Ascending aorta (tissue), 2 donors: ENCODE measurements around the gene UBAC2. TPM values are rescaled to one million over a fixed set of nuclear protein-coding genes. Genes with fewer than 3 reads are reported as not detected.
A peak's percentile ranks its signal among the peaks of the same experiment; 100 is the strongest.

Source experiments
- DNase-seq, 2 donors: peaks; one replicate each; pipeline ENCODE4 v3.0.0-alpha.2; 2019; ENCODE audit warnings: low spot score in 2 of 2
- H3K27ac ChIP-seq, 2 donors: fragments of 200-600 bp; sonication (generic); one replicate each; pipeline ENCODE4 v1.5.1; 2016 to 2017; ENCODE audit warnings: mild to moderate bottlenecking in 1 of 2
- H3K27me3 ChIP-seq: fragments of 200-600 bp; sonication (generic); one replicate; pipeline ENCODE4 v1.5.1; 2017
- H3K36me3 ChIP-seq, 2 donors: fragments of 200-600 bp; sonication (generic); one replicate each; pipeline ENCODE4 v1.5.1; 2016
- H3K4me1 ChIP-seq, 2 donors: fragments of 200-600 bp; sonication (generic); one replicate each; pipeline ENCODE4 v1.5.1; 2016 to 2017; ENCODE audit warnings: mild to moderate bottlenecking in 1 of 2
- H3K4me3 ChIP-seq, 2 donors: fragments of 200-600 bp; sonication (generic); one replicate each; pipeline ENCODE4 v1.5.1; 2016 to 2017; ENCODE audit warnings: mild to moderate bottlenecking in 1 of 2
- H3K9me3 ChIP-seq, 2 donors: fragments of 200-600 bp; sonication (generic); one replicate each; pipeline ENCODE4 v1.5.1; 2016
- intact Hi-C: fragments of 100-400 bp; cut with DNase I; formaldehyde crosslinking; loops from one replicate; pipeline ENCODE4 v1.15.1; 2023
- total RNA-seq: library from RNA; depleted of rRNA; stranded (reverse); fragments of >200 nt; gene quantifications from one replicate; pipeline ENCODE4 v1.1.0, GENCODE V29; 2016
- TF ChIP-seq, protein P1 (sequence below), 3 experiments: fragments of 200-600 bp in 2 of 3; fragments of 450-650 bp in 1 of 3; sonication (generic) in 2 of 3; IDR thresholded peaks; one replicate each; pipeline ENCODE4 v1.5.1; 2016 to 2019; ENCODE audit warnings: antibody characterized with exemption in 3 of 3, mild to moderate bottlenecking in 1 of 3, moderate library complexity in 1 of 3

The UBAC2 gene
- total RNA-seq, 1 donor from 2014 or later: 67.8 TPM

DNA sequence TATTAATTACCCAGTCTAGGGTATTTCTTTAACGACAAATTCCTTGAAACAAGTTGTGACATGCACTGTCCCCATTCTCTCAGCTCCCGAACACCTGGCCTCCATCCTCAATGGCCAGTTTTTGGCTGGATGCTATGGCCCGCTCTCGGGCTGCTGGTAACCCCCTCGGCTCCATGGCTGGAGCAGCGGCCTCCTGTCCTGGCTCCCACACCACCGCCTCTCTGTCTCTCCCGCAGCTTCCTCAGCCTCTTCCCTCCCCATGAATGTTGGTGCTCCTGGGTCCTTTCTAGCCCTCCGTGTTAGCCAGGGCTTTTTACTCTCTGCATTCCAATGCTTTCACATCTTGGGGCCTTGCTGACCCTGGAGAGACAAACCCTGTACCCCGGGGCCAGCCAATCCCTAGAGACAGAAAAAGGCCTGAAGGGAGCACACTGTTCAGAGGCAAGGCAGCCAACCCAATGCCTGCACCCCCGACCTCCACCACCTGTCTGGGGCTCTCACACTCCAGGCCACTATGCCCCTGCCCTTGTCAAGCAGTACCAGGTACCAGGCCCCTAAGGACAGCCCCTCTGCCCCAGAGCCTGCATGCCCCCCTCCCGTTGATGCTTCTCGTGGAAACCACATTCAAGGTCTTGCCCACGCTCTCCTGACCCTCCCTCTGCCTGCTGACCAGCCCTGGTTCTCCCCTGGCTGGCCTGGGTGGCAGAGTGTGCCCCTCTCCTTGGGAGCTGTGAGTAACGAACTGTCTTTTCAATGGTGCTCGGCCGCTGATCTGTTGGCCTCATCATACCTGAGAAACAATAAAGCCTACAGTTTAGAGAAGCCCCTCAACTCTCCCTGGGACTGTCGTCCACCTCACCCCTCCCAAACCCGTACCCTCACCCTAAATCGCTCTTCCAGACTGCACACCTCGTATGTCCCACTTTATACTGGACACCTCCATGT lies 193.4 kb downstream of the UBAC2 start:
- no peaks in the 10 kb centered on the region for H3K27me3 ChIP-seq
- no peak overlapping the region for H3K27ac ChIP-seq
- H3K4me1 ChIP-seq: no peaks in the 10 kb centered on the region
- no peak overlapping the region for H3K4me3 ChIP-seq
- intact Hi-C loops: no loop called here
- H3K9me3 ChIP-seq: no peaks in the 10 kb centered on the region
- no peaks in the 10 kb centered on the region for H3K36me3 ChIP-seq
- TF ChIP-seq, protein P1, sequence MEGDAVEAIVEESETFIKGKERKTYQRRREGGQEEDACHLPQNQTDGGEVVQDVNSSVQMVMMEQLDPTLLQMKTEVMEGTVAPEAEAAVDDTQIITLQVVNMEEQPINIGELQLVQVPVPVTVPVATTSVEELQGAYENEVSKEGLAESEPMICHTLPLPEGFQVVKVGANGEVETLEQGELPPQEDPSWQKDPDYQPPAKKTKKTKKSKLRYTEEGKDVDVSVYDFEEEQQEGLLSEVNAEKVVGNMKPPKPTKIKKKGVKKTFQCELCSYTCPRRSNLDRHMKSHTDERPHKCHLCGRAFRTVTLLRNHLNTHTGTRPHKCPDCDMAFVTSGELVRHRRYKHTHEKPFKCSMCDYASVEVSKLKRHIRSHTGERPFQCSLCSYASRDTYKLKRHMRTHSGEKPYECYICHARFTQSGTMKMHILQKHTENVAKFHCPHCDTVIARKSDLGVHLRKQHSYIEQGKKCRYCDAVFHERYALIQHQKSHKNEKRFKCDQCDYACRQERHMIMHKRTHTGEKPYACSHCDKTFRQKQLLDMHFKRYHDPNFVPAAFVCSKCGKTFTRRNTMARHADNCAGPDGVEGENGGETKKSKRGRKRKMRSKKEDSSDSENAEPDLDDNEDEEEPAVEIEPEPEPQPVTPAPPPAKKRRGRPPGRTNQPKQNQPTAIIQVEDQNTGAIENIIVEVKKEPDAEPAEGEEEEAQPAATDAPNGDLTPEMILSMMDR (IDR thresholded peaks at IDR 0.05): no peak
- peak in 1 of 2 donors; percentile 35 for DNase-seq

DNA sequence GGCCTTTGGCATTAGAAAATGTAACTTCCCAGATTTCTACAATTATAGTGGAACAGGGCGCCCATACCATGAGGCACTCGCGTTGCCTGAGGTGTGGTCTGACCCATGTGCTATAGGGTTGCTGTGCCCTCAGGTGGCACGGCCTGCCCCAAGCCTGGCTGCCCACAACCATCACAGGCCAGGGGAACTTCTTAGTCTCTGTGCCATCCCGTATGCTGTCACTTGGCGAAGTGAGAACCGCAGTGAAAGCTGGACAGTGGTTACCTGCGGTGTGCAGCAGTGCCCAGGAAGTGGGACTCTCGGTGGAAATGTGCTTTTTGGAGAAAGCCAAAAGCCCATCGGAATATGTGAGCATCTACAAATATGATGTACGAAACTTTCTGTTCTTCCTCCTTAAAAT lies 194.8 kb downstream of the UBAC2 start:
- no peaks in the 10 kb centered on the region for H3K4me1 ChIP-seq
- H3K27me3 ChIP-seq: no peaks in the 10 kb centered on the region
- no peak overlapping the region for H3K27ac ChIP-seq
- H3K9me3 ChIP-seq: no peaks in the 10 kb centered on the region
- DNase-seq: peak in 1 of 2 donors; percentile 40
- TF ChIP-seq, protein P1 (IDR thresholded peaks at IDR 0.05): no peak
- no peaks in the 10 kb centered on the region for H3K36me3 ChIP-seq
- intact Hi-C loops: no loop called here
- H3K4me3 ChIP-seq: no peak overlapping the region

- no peaks in the 10 kb centered on the region for H3K36me3 ChIP-seq
- no peaks in the 10 kb centered on the region for H3K4me1 ChIP-seq
- DNase-seq: peak in 1 of 2 donors; percentile 28
- TF ChIP-seq, protein P1 (IDR thresholded peaks at IDR 0.05): no peak
- H3K4me3 ChIP-seq: no peak overlapping the region
- no peaks in the 10 kb centered on the region for H3K27me3 ChIP-seq
- intact Hi-C loops: no loop called here
- no peak overlapping the region for H3K27ac ChIP-seq
- no peaks in the 10 kb centered on the region for H3K9me3 ChIP-seq
These were observed 195.8 kb downstream of the UBAC2 start for GRCh38 chr13:99396446-99396845.

GRCh38 chr13:99398071-99398470 lies 197.4 kb downstream of the UBAC2 start:
- intact Hi-C loops: no loop called here
- Histone ChIP-seq H3K4me3 (no peak overlapping the region), H3K4me1 (no peaks in the 10 kb centered on the region), H3K36me3 (no peaks in the 10 kb centered on the region), H3K27me3 (no peaks in the 10 kb centered on the region), H3K9me3 (no peaks in the 10 kb centered on the region), H3K27ac (no peak overlapping the region)
- DNase-seq: peak in 1 of 2 donors; percentile 25
- TF ChIP-seq, protein P1 (IDR thresholded peaks at IDR 0.05): no peak

DNA sequence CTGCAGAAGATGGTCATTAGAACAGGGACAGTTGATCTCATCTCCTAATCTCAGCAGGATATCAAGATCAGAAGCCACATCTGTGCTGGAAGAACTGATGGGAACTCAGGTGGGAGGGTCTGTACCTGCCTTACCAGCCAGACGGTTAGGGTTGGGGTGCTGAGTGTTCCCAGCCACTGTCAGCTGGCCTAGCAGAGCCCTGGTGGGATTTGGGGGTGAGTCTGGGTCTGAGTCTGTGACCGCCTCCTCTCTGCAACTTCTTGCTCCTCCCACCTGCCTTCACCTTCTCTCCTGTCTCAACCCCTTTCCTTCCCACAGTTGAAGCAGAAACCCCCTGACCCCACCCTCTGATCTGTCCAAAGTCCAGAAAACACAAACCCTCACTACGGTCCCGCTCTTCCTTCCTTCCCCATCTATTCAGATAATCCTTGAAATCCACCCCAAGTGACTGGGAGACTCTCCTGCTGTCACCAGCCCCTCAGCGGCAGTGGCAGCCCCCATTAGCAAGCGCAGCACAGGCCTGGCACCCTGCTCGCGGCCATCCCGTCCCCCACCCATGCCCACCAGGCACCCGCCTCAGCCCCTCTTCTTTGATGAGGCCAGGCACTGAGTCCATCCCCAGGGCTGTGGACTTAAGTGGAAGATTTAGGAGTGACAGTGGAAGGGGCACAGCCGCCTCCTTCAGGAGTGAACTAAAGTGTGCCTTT lies 198.4 kb downstream of the UBAC2 start:
- TF ChIP-seq, protein P1 (IDR thresholded peaks at IDR 0.05): no peak
- intact Hi-C loops: no loop called here
- H3K4me1 ChIP-seq: no peaks in the 10 kb centered on the region
- no peak overlapping the region for H3K27ac ChIP-seq
- no peaks in the 10 kb centered on the region for H3K36me3 ChIP-seq
- H3K4me3 ChIP-seq: no peak overlapping the region
- no peak for DNase-seq
- no peaks in the 10 kb centered on the region for H3K9me3 ChIP-seq
- H3K27me3 ChIP-seq: no peaks in the 10 kb centered on the region
